ENCODE data around the gene MAP3K10.
"Not testable (repeated sequence)": the region's sequence is repeated elsewhere in the genome, so short reads cannot be mapped to it uniquely, and the experiment has no call there.

MAP3K10 gene

GRCh38 chr19:40214936-40215335 lies 23.7 kb downstream of the MAP3K10 start:
- peak in 1 of 10 donors; percentile 83 for DNase-seq
- intact Hi-C loops (cut with DNase I), result no loop called here

DNA sequence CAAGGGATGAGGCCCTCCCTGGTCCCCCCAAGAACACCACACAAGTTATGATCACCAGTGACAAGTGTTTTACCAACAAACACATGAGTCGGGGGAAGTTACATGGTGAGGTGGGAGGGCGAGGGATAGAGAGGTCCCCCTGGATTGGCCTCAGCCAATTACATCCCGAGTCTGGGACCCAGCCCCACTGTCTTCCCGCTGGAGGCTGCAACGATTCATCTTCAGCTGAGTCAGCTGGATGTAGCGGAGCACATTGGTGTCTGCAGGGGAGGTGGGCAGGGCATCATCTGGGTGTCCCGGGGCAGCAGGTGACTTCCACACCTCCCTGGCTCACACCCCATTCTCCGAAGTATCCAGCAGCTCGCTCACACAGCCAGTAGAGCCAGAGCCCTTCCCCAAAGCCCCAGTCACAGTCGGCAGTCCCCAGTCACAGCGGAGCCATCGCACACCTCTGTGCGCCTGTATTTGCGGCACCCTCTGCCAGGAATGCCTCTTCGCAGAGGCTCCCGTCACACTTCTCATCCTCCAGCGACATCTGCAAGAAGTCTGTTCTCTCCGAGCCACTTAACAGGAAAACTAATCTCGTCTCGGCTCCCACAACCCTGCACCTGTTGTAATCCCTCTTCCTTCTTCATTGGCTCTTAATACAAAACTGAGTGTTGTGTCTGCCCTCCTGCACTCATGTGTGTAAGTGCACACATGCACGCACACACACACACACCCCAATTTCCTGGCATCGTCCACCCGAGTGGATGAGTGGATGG lies 25.0 kb downstream of the MAP3K10 start:
- intact Hi-C loops (cut with DNase I), result no loop called here
- peak in 1 of 10 donors; percentile 82 for DNase-seq

DNA sequence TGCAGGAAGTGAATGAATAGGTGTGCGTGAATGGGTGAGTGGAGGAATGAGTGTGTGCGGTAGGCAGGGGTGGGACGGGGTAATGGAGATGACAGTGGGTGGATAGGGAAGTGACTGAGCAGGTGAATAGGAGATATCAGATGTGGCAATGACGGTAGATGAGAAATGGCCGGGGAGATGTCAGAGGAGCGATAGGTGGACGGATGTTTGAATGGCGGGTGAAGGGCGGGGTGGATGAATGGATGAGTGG lies 25.5 kb downstream of the MAP3K10 start:
- intact Hi-C loops (cut with DNase I), result no loop called here

DNA sequence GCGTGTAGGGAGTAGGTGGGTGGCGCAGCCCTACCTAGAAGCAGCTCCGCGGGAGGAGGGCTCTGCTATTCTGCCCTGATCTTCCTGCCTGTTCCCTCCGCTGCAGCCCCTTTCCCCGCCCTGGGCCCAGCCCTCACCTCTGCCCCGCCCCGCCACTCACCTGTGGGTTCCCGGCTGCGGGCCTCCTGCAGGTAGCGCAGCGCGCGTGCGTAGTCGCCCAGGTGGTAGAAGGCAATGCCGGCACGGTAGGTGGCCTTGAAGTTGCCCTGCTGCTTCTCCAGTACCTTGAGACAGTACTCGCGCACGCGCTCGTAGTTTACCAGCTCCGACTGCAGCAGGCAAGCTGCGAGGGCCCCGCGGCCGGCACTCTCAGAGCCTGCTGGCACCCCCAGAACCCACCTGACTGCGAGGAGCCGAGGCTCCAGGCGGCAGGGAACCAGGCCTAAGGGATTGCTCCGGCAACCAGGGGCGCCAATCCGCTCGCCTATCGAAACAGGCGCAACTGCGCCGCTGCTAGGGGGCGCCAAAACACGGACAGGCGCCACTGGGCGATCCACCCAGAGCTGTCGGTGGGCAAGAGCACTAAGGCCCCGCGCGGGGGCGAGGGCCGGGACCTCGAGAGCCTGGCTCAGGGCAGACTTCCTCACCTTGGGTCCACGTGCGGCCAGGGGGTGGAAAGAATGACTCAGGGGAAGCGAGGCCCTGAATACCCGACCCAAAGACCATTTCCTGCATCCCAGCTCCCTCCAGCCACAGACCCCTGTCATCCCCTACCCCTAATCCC lies 26.0 kb downstream of the MAP3K10 start:
- intact Hi-C loops (cut with DNase I), result no loop called here
- DNase-seq, result peak in 2 of 10 donors; percentile 83 to 88

More for the DNA sequence above, 25.5 kb downstream of the MAP3K10 start:
- DNase-seq, result no peak

DNA sequence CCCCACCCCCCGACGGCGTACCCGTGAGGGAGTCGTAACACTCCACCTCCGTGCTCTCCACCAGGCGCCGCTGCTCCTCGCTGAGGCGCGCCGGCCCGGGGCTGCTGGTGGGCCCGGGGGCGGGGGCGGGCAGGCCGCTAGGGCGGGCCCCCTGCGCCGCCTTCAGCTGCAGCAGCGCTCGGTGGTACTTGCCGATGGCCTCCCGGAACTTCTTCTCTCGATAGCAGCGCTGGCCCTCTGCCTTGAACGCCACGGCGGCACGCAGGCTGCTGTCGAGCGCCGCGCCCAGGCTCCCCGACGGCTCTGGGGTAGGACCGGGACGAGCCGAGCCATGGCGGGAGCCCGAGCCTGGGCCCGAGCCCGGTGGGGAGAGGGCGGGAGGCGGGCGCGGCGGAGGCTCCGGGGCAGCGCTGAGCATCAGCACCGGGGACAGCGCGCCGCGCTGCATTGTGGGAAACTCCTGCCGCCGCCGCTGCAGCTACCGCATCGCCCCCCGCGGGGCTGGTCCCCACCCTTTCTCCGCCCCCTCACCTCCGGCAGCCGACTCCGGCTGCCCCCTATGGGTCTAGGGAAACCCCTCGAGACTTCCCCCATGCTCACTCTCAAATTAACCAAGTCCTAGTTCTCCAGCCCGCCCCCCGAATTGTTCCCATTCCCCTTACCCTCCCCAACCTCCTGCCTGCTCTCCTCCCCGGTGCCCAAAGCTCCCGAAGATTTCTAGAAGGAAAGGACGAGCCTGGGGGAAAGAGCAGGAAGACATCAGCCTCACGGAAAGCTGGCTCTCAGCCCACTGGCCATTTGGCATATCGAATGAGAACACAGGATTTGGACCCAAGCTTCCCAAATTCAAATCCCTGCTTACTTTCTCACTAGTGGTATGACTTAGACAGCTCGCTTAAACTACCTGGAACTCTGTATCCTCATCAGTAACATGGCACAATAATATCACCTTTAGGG lies 27.0 kb downstream of the MAP3K10 start, which contains the start of gene TTC9B:
Gene TTC9B, minus strand, starts transcription at position 451 of the 957 bp plus-strand sequence. Its CDS starts 3 bp downstream, at position 448.
- DNase-seq, result peak; percentile 52 to 95 (median 70)
- intact Hi-C loops (cut with DNase I), result loop anchor here (2.0 kb wide), 1 partner anchor 27 kb away; the partner anchor contains the start of gene MAP3K10

- intact Hi-C loops (cut with DNase I), result loop anchor here (2.0 kb wide), 1 partner anchor 28 kb away; the partner anchor contains the start of gene MAP3K10
- DNase-seq, result not testable (repeated sequence)
Observed at GRCh38 chr19:40219029-40219428, 27.8 kb downstream of the MAP3K10 start.

- intact Hi-C loops (cut with DNase I), result loop anchor here (2.0 to 5.0 kb wide), 2 partner anchors 29 to 372 kb away; partner anchors contain the start of genes FBL and MAP3K10
- DNase-seq, result peak in 1 of 10 donors; percentile 84
Observed at GRCh38 chr19:40219721-40220276, 28.6 kb downstream of the MAP3K10 start.

- DNase-seq, result no peak
- intact Hi-C loops (cut with DNase I), result loop anchor here (5.0 kb wide), 1 partner anchor 373 kb away; the partner anchor contains the start of gene FBL
Observed at GRCh38 chr19:40220674-40221073, 29.4 kb downstream of the MAP3K10 start.

DNA sequence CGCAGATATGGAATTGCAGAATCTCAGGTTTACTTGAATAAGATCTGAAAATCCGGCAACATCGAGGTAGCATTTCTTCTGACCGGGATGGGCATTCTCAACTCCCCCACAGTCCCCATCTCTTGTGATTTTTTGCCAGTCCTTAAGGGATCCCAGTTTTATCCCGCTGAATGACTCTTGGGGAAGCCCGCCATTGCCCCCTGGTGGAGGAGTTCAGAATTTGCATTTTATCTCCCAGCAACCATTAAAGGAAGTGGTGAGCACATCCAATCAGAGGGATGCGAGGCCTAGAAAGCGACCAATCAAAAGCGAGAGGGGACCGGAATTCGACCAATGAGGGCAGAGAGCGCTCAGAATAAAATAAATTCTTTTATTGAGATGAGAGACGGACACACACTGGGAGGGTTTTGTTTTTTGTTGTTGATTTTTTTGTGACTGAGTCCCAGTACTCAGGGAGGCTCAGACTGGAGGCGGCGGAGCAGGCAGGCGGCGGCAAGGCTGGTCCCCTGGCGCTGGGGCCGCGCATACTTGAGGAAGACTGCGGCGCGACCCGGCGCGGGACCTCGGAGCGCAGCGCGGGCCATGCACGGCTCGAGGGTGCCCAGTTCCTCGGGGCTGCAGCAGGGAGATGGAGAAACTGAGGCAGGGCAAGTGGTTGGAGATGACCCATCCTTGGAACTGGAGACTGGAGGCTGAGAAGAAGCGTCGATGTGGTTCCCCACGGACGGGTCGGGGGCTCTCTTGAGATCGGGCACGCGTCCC lies 30.8 kb downstream of the MAP3K10 start:
- intact Hi-C loops (cut with DNase I), result loop anchor here (1.0 to 5.0 kb wide), 2 partner anchors 83 to 375 kb away; partner anchors contain the start of gene FBL

DNA sequence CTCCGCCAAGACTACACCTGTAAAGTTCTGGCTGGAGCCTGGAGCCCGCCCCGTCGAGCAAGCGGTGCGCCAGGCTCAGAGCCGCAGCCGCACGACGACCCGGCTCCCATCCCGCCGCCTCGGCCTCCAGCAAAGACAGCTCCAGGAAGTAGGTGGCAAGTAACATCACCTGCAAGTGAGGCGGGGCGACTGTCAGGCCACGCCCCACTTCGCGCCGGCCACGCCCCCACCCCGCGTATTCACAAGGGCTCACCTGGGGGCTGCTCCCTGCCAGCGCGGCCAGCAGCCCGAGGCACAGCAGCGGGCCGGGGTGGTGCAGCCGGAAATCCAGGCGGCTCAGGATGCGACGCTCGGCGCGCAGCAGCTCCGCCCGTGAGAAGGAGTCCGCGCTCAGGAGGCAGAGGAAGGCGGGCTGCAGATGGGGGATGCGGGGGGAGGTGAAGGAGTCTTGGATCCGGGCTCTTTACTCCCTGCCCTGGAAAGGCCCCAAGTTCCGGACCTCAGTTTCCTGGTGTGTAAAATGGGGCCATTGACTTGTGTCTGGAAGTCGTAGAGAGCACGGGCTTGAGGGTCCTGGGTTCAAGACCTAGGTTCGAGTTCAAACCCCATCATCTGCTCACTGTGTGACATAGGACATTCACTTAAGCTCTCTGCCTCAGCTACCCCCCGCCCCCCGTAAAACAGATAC lies 32.1 kb downstream of the MAP3K10 start:
- DNase-seq, result no peak

More for the DNA sequence above, 30.8 kb downstream of the MAP3K10 start:
- peak; percentile 69 to 96 (median 83) for DNase-seq

GRCh38 chr19:40224342-40225150 lies 33.3 kb downstream of the MAP3K10 start:
- DNase-seq, result peak in 2 of 10 donors; percentile 66 to 83

More for the DNA sequence above, 32.1 kb downstream of the MAP3K10 start:
- intact Hi-C loops (cut with DNase I), result loop anchor here (5.0 kb wide), 1 partner anchor 376 kb away; the partner anchor contains the start of gene FBL

DNA sequence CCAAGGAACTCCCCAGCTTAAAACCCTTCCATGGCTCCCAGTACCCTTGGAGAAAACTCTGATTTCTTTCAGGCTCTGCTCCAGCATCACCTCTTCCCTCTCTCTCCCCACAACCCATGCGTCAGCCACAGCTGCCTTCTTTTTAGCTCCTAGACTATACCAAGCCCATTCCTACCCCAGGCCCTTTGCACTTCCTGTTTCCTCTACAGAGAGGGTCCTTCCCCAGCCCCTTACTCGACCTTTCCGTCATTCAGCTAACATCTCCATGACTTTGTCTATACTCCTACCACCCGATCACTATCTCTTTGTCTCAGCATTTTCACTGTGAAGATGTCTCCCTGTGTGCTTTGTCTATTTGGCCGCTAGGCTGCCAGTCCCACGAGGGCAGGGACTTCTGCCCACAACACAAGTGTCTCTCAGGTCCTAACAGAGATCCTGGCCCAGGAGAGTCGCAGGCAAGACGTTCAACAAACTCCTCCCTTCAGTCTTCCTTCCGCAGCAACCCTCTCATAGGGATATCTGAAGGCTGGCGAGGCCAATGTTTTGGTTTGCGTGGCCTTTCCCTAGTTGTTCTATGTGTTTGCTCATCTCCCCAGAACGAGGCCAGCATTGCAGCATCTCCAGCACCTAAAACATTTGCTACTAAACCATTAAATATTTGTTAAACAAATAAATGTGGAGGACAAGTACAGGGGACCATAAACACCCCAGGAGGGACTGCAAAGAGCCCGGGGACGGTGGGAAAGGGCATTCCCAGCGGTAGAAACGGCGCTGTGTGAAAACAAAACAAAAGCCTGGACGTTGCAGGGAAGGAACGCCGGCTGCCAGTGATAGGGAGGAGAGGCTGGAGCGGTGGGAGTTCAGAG lies 34.4 kb downstream of the MAP3K10 start:
- DNase-seq, result no peak
- intact Hi-C loops (cut with DNase I), result no loop called here

More at GRCh38 chr19:40224342-40225150, 33.3 kb downstream of the MAP3K10 start:
- intact Hi-C loops (cut with DNase I), result loop anchor here (5.0 kb wide), 1 partner anchor 377 kb away; the partner anchor contains the start of gene FBL

DNA sequence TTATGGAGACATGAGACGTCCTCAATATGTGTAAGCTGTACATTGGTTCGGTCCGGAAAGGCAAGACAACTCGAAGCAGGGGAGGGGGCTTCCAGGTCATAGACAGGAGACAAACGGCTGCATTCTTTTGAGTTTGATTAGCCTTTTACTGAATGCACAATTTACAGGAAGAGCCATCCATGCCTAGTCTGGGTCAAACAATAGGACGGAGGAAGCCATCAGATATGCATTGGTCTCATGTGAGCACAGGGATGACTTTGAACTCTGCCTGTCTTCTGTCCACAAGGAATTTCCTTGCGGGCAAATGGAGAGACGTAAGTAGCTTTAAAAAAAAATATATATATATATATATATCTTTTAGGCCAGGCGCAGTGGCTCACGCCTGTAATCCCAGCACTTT lies 37.1 kb downstream of the MAP3K10 start:
- DNase-seq, result no peak
- intact Hi-C loops (cut with DNase I), result no loop called here

DNA sequence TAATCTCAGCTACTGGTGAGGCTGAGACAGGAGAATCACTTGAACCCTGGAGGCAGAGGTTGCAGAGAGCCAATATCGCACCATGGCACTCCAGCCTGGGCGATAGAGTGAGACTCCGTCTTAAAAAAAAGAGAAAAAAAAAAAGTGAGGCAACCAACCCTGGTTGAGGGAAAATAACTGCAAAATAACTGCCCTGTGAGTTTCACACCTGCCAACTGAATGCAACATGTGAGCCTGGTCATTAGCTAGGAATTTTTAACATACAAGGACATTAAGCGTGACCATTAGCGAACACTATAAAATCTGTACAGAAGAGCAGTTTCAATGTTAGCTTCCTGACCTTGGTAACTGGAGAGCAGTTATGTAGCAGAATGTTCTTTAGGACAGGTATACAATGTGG lies 37.6 kb downstream of the MAP3K10 start:
- intact Hi-C loops (cut with DNase I), result no loop called here
- no peak for DNase-seq

DNA sequence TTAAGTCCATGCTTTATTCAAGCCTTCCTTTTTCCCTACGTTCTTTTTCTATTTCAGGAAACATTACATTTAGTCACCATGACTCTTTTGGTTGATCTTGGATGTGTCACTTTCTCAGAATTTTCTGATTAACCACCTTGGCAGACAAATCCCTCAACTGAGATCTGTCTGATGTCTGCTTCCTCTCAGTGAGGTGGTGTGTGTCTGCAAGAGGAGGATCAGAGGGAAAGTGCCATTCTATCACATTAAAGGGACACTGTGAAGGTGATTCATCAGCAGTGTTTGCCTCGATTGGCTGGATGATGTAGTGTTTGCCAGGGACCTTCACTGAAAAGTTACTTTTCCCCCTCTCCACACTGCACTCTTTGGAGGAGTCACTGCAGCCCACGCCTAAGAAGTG lies 38.3 kb downstream of the MAP3K10 start:
- intact Hi-C loops (cut with DNase I), result no loop called here
- DNase-seq, result peak in 1 of 10 donors; percentile 18

- intact Hi-C loops (cut with DNase I), result no loop called here
- DNase-seq, result no peak
Observed at GRCh38 chr19:40229926-40230417, 38.7 kb downstream of the MAP3K10 start.
